HepG2 (cell line): Measurements from ENCODE around the gene KMT2B. TPM values are rescaled to one million over a fixed set of nuclear protein-coding genes. Genes with fewer than 3 reads are reported as not detected.

Source experiments
- ATAC-seq: fragments of 200-7000 bp; cut with Tn5 transposase; 3 replicates; pipeline ENCODE4 v1.9.1; 2020; ENCODE audit warnings: mild to moderate bottlenecking, moderate library complexity
- BruUV-seq: library from RNA; stranded (reverse); fragments of 400-500 nt; replicated peaks from 2 replicates; lab custom pipeline; 2021; lab: Mats Ljungman, UMichigan
- CTCF ChIA-PET: fragments of 300-600 bp; formaldehyde crosslinking; extraction: SDS; loops from one replicate; lab custom pipeline; 2021; ENCODE audit warnings: low total read pairs, inconsistent platforms, low intra/inter-chr PET ratio; lab: Yijun Ruan, JAX
- POLR2A ChIA-PET: fragments of 350-600 bp; sonication (Branson Sonifier 250); formaldehyde crosslinking; loops from one replicate; lab custom pipeline; 2020; ENCODE audit warnings: antibody characterized with exemption, inconsistent platforms; lab: Yijun Ruan, JAX
- DNase-seq: peaks from one replicate; pipeline ENCODE4 v3.0.0-alpha.2; 2015; ENCODE audit warnings: low spot score
- FAIRE-seq: peaks from 3 replicates; lab custom pipeline; 2011; peaks lifted over from hg19 to GRCh38; lab: Jason Lieb, UNC
- H2AFZ ChIP-seq: one replicate; pipeline ENCODE4 v1.6.1; 2011; ENCODE audit warnings: low read length, inconsistent platforms
- H3K27ac ChIP-seq: fragments of 300-600 bp; 3 replicates; pipeline ENCODE4 v1.8.0; 2011; ENCODE audit warnings: mixed run types, mild to moderate bottlenecking, mixed read lengths, low read length, inconsistent platforms; ENCODE audit not compliant: insufficient read depth; ENCODE audit errors: extremely low read length
- H3K27me3 ChIP-seq, 2 experiments: fragments of 200-600 bp in 1 of 2; 2 replicates in 1 of 2; 3 replicates in 1 of 2; pipeline versions ENCODE4 v1.6.0 to v1.8.0; 2011; ENCODE audit warnings: low read length in 2 of 2, mild to moderate bottlenecking in 2 of 2, moderate library complexity in 2 of 2, inconsistent platforms in 1 of 2; ENCODE audit not compliant: insufficient read depth in 2 of 2, control insufficient read depth in 1 of 2
- H3K36me3 ChIP-seq, 2 experiments: fragments of 200-600 bp in 1 of 2; replicated peaks in 1 of 2; 2 replicates in 1 of 2; 3 replicates in 1 of 2; pipeline versions ENCODE4 v1.5.1 to v1.8.0; 2011; ENCODE audit warnings: low read length in 2 of 2, inconsistent platforms in 1 of 2; ENCODE audit not compliant: insufficient read depth in 2 of 2, control insufficient read depth in 1 of 2
- H3K4me1 ChIP-seq: 2 replicates; pipeline ENCODE4 v1.5.1; 2012; ENCODE audit warnings: low read length, inconsistent platforms; ENCODE audit not compliant: insufficient read depth
- H3K4me2 ChIP-seq: 2 replicates; pipeline ENCODE4 v1.6.0; 2011; ENCODE audit warnings: low read depth, low read length, inconsistent platforms
- H3K4me3 ChIP-seq, 3 experiments: fragments of 200-600 bp in 1 of 3; sonication (generic), shearing (Covaris generic) in 1 of 3; replicated peaks in 1 of 3; 2 replicates each; pipeline ENCODE4 v1.5.1; 2011 to 2016; ENCODE audit warnings: low read length in 3 of 3, inconsistent platforms in 2 of 3, low read depth in 2 of 3, mild to moderate bottlenecking in 2 of 3, control low read depth in 1 of 3, mixed read lengths in 1 of 3; ENCODE audit not compliant: insufficient read depth in 1 of 3
- H3K79me2 ChIP-seq: one replicate; pipeline ENCODE4 v1.6.1; 2011; ENCODE audit warnings: low read length, inconsistent platforms; ENCODE audit not compliant: insufficient read depth
- H3K9ac ChIP-seq: 2 replicates; pipeline ENCODE4 v1.6.0; 2011; ENCODE audit warnings: mild to moderate bottlenecking, low read depth, low read length, inconsistent platforms; ENCODE audit not compliant: insufficient read depth
- H3K9me3 ChIP-seq: 2 replicates; pipeline ENCODE4 v1.5.1; 2012; ENCODE audit warnings: mild to moderate bottlenecking, low read length
- H4K20me1 ChIP-seq: 2 replicates; pipeline ENCODE4 v1.6.0; 2011; ENCODE audit warnings: inconsistent platforms, mild to moderate bottlenecking, low read length, moderate library complexity; ENCODE audit not compliant: insufficient read depth
- FOXC1 ChIP-seq: sonication (generic); formaldehyde crosslinking; IDR thresholded peaks from 2 replicates; pipeline ENCODE4 v1.8.0; 2022; ENCODE audit warnings: mild to moderate bottlenecking, missing genetic modification reagents, borderline replicate concordance
- GMEB1 ChIP-seq: sonication (generic); formaldehyde crosslinking; IDR thresholded peaks from 2 replicates; pipeline ENCODE4 v1.5.1; 2020; ENCODE audit warnings: missing genetic modification reagents, mild to moderate bottlenecking, borderline replicate concordance
- PREB ChIP-seq: sonication (generic); formaldehyde crosslinking; IDR thresholded peaks from 2 replicates; pipeline ENCODE4 v1.4.0; 2020; ENCODE audit warnings: missing genetic modification reagents
- ZNF180 ChIP-seq: sonication (generic); formaldehyde crosslinking; IDR thresholded peaks from 2 replicates; pipeline ENCODE4 v1.4.0; 2020; ENCODE audit warnings: low read depth, missing genetic modification reagents, borderline replicate concordance
- ZNF30 ChIP-seq: sonication (generic); formaldehyde crosslinking; IDR thresholded peaks from 2 replicates; pipeline ENCODE4 v1.5.0; 2020; ENCODE audit warnings: mild to moderate bottlenecking, missing genetic modification reagents
- ZNF333 ChIP-seq: sonication (generic); formaldehyde crosslinking; IDR thresholded peaks from 2 replicates; pipeline ENCODE4 v1.4.0; 2020; ENCODE audit warnings: mild to moderate bottlenecking, missing genetic modification reagents, borderline replicate concordance
- ZNF496 ChIP-seq: sonication (generic); formaldehyde crosslinking; IDR thresholded peaks from 2 replicates; pipeline ENCODE4 v1.8.1; 2023; ENCODE audit warnings: mild to moderate bottlenecking, moderate library complexity, missing genetic modification reagents; ENCODE audit not compliant: insufficient replicate concordance
- WGBS: methylation state at CpG from one replicate; pipeline ENCODE4 v1.1.6; 2017; ENCODE audit warnings: low lambda C conversion rate; 5-methylcytosine and 5-hydroxymethylcytosine counted together
- in situ Hi-C: cut with HindIII; loops from 2 replicates; pipeline ENCODE4 v1.10.0; 2017; ENCODE audit warnings: low pct_unique_long_range_greater_than_20kb; ENCODE audit not compliant: extremely low pct_ligation_motif_present
- intact Hi-C: fragments of 100-400 bp; cut with micrococcal nuclease; formaldehyde crosslinking; loops from one replicate; pipeline ENCODE4 v1.10.0; 2022; ENCODE audit not compliant: unreplicated experiment
- polyA plus RNA-seq, 8 experiments: library from polyadenylated mRNA; depleted of rRNA in 3 of 8; stranded (reverse) in 7 of 8; unstranded in 1 of 8; fragments of >200 nt; fragmentation: Illumina TruSeq in 4 of 8; extraction: Trizol in 4 of 8; gene quantifications; 2 replicates each; pipeline versions ENCODE4 v1.2.1 to v1.2.3, GENCODE V29; 2011 to 2016; ENCODE audit warnings: low read depth in 4 of 8, missing spikeins in 1 of 8, mixed read lengths in 1 of 8; ENCODE audit not compliant: insufficient read depth in 1 of 8
- total RNA-seq, 5 experiments: library from RNA; depleted of rRNA; stranded (reverse); fragments of >200 nt; fragmentation: Illumina TruSeq; extraction: Trizol; gene quantifications; 2 replicates each; pipeline ENCODE4 v1.2.3, GENCODE V29; 2016; ENCODE audit warnings: low read depth in 1 of 5
- TF ChIP-seq, protein P1 (sequence below): sonication (generic); formaldehyde crosslinking; IDR thresholded peaks from 2 replicates; pipeline ENCODE4 v1.5.0; 2020; ENCODE audit warnings: mild to moderate bottlenecking, missing genetic modification reagents, borderline replicate concordance

KMT2B gene
- total and polyA plus RNA-seq, 2 of the 13 experiments (the other 11 are each of a cell fraction or from before 2014, with no cell fraction given): 6.2 to 16.9 TPM

DNA sequence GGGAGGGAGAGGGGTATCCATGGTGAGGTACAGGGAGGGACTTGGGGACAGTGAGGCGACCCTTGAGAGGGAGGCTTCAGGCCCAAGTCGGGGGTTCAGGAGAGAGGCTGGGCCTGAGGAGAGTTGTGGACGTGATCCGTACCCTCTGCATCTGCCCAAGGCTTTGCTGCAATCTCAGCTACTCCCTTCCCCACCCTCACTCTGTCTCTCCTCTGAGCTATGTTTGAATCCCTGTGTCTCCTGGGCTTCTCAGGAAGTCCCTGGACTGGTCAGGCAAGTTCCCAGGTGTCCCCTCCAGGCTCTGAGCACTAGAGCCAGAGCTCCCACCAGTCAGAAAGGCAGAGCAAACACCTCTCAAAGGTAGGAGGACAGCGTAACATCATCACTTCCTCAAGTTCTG, 32.4 kb downstream of the KMT2B start (continued):
- TF ChIP-seq, protein P1, sequence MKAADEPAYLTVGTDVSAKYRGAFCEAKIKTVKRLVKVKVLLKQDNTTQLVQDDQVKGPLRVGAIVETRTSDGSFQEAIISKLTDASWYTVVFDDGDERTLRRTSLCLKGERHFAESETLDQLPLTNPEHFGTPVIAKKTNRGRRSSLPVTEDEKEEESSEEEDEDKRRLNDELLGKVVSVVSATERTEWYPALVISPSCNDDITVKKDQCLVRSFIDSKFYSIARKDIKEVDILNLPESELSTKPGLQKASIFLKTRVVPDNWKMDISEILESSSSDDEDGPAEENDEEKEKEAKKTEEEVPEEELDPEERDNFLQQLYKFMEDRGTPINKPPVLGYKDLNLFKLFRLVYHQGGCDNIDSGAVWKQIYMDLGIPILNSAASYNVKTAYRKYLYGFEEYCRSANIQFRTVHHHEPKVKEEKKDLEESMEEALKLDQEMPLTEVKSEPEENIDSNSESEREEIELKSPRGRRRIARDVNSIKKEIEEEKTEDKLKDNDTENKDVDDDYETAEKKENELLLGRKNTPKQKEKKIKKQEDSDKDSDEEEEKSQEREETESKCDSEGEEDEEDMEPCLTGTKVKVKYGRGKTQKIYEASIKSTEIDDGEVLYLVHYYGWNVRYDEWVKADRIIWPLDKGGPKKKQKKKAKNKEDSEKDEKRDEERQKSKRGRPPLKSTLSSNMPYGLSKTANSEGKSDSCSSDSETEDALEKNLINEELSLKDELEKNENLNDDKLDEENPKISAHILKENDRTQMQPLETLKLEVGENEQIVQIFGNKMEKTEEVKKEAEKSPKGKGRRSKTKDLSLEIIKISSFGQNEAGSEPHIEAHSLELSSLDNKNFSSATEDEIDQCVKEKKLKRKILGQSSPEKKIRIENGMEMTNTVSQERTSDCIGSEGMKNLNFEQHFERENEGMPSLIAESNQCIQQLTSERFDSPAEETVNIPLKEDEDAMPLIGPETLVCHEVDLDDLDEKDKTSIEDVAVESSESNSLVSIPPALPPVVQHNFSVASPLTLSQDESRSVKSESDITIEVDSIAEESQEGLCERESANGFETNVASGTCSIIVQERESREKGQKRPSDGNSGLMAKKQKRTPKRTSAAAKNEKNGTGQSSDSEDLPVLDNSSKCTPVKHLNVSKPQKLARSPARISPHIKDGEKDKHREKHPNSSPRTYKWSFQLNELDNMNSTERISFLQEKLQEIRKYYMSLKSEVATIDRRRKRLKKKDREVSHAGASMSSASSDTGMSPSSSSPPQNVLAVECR: no peak
- TF ChIP-seq FOXC1 (CRISPR knock-in tag) (no peak), ZNF333 (no peak), ZNF180 (CRISPR knock-in tag) (no peak), PREB (CRISPR knock-in tag) (no peak)

- CTCF ChIA-PET: no interaction called here
These were observed 34.3 kb downstream of the KMT2B start for GRCh38 chr19:35751839-35752745.

More at GRCh38 chr19:35751839-35752745, 34.3 kb downstream of the KMT2B start:
- ATAC-seq (no peak), DNase-seq (no peak)
- H3K9ac ChIP-seq: no peak overlapping the region
- no peaks in the 10 kb centered on the region for H4K20me1 ChIP-seq
- H3K4me2 ChIP-seq: no peak overlapping the region
- H3K9me3 ChIP-seq: no peaks in the 10 kb centered on the region
- 98% methylated on average over 10 of the region's 14 CpGs for WGBS
- in situ Hi-C loops: no loop called here
- no peaks in the 10 kb centered on the region; a peak in 1 of 5 replicates for H3K27me3 ChIP-seq
- H3K79me2 ChIP-seq: peaks cover 11% of the 10 kb centered on the region
- POLR2A ChIA-PET: interaction anchor here (1.1 kb wide), 1 partner anchor 49 kb away, joined by 3 read pairs; no protein-coding TSS in a partner anchor
- no peak for TF ChIP-seq GMEB1
- no peak for TF ChIP-seq ZNF496 (CRISPR knock-in tag)
- no peak for TF ChIP-seq ZNF30 (CRISPR knock-in tag)
- TF ChIP-seq, all 625 proteins: peak for 0
- intact Hi-C loops: no loop called here
- H3K27ac ChIP-seq: no peak overlapping the region
- FAIRE-seq: no peak
- no TSS peak for BruUV-seq
- peaks cover 26% of the 10 kb centered on the region for H3K4me1 ChIP-seq
- H3K36me3 ChIP-seq: peaks cover 3 to 20% of the 10 kb centered on the region in 2 experiments; a peak in 3 of 5 replicates
- no peak overlapping the region for H2AFZ ChIP-seq
- no peak overlapping the region for H3K4me3 ChIP-seq
